IMR-90 (cell line): ENCODE results near the gene RALGPS1. TPM values are rescaled to one million over a fixed set of nuclear protein-coding genes. Genes with fewer than 3 reads are reported as not detected.

Experiments
- ATAC-seq: fragments of 200-7000 bp; cut with Tn5 transposase; 2 replicates; pipeline ENCODE4 v1.9.1; 2020; ENCODE audit warnings: low read depth, mild to moderate bottlenecking, moderate library complexity
- BruUV-seq: library from RNA; stranded (reverse); fragments of 400-500 nt; replicated peaks from 2 replicates; lab custom pipeline; 2021; lab: Mats Ljungman, UMichigan
- CTCF ChIA-PET: fragments of 300-600 bp; formaldehyde crosslinking; extraction: SDS; loops from one replicate; lab custom pipeline; 2021; ENCODE audit warnings: antibody characterized with exemption; lab: Yijun Ruan, JAX
- POLR2A ChIA-PET: fragments of 300-600 bp; sonication (Branson Sonifier 250); formaldehyde crosslinking; loops from one replicate; lab custom pipeline; 2022; ENCODE audit warnings: antibody characterized with exemption; ENCODE audit not compliant: unreplicated experiment; lab: Charles Lee
- DNase-seq: peaks from one replicate; pipeline ENCODE4 v3.0.0; 2013
- H2AFZ ChIP-seq: replicated peaks from 2 replicates; pipeline ENCODE3; 2013; ENCODE audit warnings: low read length, mild to moderate bottlenecking; ENCODE audit not compliant: poor library complexity
- H2AK5ac ChIP-seq: 2 replicates; pipeline ENCODE4 v1.6.1; 2013; ENCODE audit warnings: low read depth, low read length, inconsistent platforms
- H2AK9ac ChIP-seq: replicated peaks from 2 replicates; pipeline ENCODE3; 2013; ENCODE audit warnings: mild to moderate bottlenecking, low read depth, low read length, moderate library complexity; ENCODE audit not compliant: poor library complexity
- H2BK120ac ChIP-seq: 2 replicates; pipeline ENCODE4 v1.6.1; 2013; ENCODE audit warnings: low read depth, low read length, inconsistent platforms
- H2BK15ac ChIP-seq: 3 replicates; pipeline ENCODE4 v1.6.1; 2013; ENCODE audit warnings: low read depth, low read length, inconsistent platforms
- H2BK20ac ChIP-seq: 2 replicates; pipeline ENCODE4 v1.6.1; 2013; ENCODE audit warnings: low read depth, mild to moderate bottlenecking, inconsistent platforms, low read length, moderate library complexity
- H2BK5ac ChIP-seq: 2 replicates; pipeline ENCODE4 v1.6.1; 2013; ENCODE audit warnings: mild to moderate bottlenecking, low read depth, low read length, inconsistent platforms; ENCODE audit not compliant: poor library complexity, severe bottlenecking
- H3K14ac ChIP-seq: replicated peaks from 2 replicates; pipeline ENCODE4 v1.6.1; 2013; ENCODE audit warnings: low read depth, low read length, inconsistent platforms
- H3K18ac ChIP-seq: 2 replicates; pipeline ENCODE4 v1.6.1; 2013; ENCODE audit warnings: low read depth, low read length, control low read depth
- H3K23ac ChIP-seq: 2 replicates; pipeline ENCODE4 v1.6.1; 2013; ENCODE audit warnings: low read depth, low read length, inconsistent platforms
- H3K27ac ChIP-seq: 2 replicates; pipeline ENCODE4 v1.5.1; 2013; ENCODE audit warnings: mild to moderate bottlenecking, control low read depth, low read length; ENCODE audit not compliant: insufficient read depth
- H3K27me3 ChIP-seq: 2 replicates; pipeline ENCODE4 v1.6.1; 2013; ENCODE audit warnings: low read length; ENCODE audit not compliant: control insufficient read depth, insufficient read depth
- H3K36me3 ChIP-seq: 2 replicates; pipeline ENCODE4 v1.6.1; 2013; ENCODE audit warnings: low read length, mixed read lengths; ENCODE audit not compliant: control insufficient read depth, insufficient read depth
- H3K4ac ChIP-seq: 2 replicates; pipeline ENCODE4 v1.6.1; 2013; ENCODE audit warnings: low read depth, low read length, inconsistent platforms
- H3K4me1 ChIP-seq: 2 replicates; pipeline ENCODE4 v1.6.1; 2013; ENCODE audit warnings: low read length, mixed read lengths; ENCODE audit not compliant: control insufficient read depth, insufficient read depth
- H3K4me2 ChIP-seq: 2 replicates; pipeline ENCODE4 v1.6.1; 2013; ENCODE audit warnings: low read depth, mild to moderate bottlenecking, control low read depth, low read length, moderate library complexity
- H3K4me3 ChIP-seq: 2 replicates; pipeline ENCODE4 v1.5.1; 2013; ENCODE audit warnings: low read depth, mild to moderate bottlenecking, control low read depth, low read length, moderate library complexity; ENCODE audit not compliant: insufficient read depth
- H3K56ac ChIP-seq: 2 replicates; pipeline ENCODE4 v1.6.1; 2013; ENCODE audit warnings: low read length, inconsistent platforms; ENCODE audit not compliant: insufficient read depth; ENCODE audit errors: extremely low read depth
- H3K79me1 ChIP-seq, 2 experiments: 2 replicates each; pipeline ENCODE4 v1.6.1; 2013; ENCODE audit warnings: low read length in 2 of 2, inconsistent platforms in 1 of 2, low read depth in 1 of 2
- H3K9ac ChIP-seq: 2 replicates; pipeline ENCODE4 v1.6.1; 2013; ENCODE audit warnings: low read depth, low read length, control low read depth
- H3K9me1 ChIP-seq: 2 replicates; pipeline ENCODE4 v1.6.1; 2013; ENCODE audit warnings: low read length, inconsistent platforms; ENCODE audit not compliant: insufficient read depth
- H3K9me3 ChIP-seq: 2 replicates; pipeline ENCODE4 v1.6.1; 2013; ENCODE audit warnings: low read length; ENCODE audit not compliant: control insufficient read depth, insufficient read depth
- H4K20me1 ChIP-seq: 2 replicates; pipeline ENCODE4 v1.6.1; 2013; ENCODE audit warnings: low read length, inconsistent platforms; ENCODE audit not compliant: insufficient read depth
- H4K5ac ChIP-seq: 2 replicates; pipeline ENCODE4 v1.6.1; 2013; ENCODE audit warnings: mild to moderate bottlenecking, low read depth, low read length, control low read depth
- H4K8ac ChIP-seq, 2 experiments: 2 replicates each; pipeline ENCODE4 v1.6.1; 2013; ENCODE audit warnings: low read depth in 2 of 2, low read length in 2 of 2, control low read depth in 1 of 2, inconsistent platforms in 1 of 2
- H4K91ac ChIP-seq: 2 replicates; pipeline ENCODE4 v1.6.1; 2013; ENCODE audit warnings: low read depth, low read length, inconsistent platforms; ENCODE audit not compliant: insufficient read depth
- CEBPB ChIP-seq: IDR thresholded peaks from 2 replicates; pipeline ENCODE4 v1.6.1; 2012; ENCODE audit warnings: low read depth, low read length, improper control_type of control experiment
- CHD1 ChIP-seq: IDR thresholded peaks from 2 replicates; pipeline ENCODE4 v1.6.1; 2012; ENCODE audit warnings: low read depth, low read length, improper control_type of control experiment
- FOS ChIP-seq: fragments of 150-350 bp; IDR thresholded peaks from 2 replicates; pipeline ENCODE4 v1.6.1; 2016; ENCODE audit warnings: low read depth, low read length
- MAFK ChIP-seq: IDR thresholded peaks from 2 replicates; pipeline ENCODE4 v1.6.1; 2012; ENCODE audit warnings: low read depth, low read length, improper control_type of control experiment
- MAZ ChIP-seq: IDR thresholded peaks from 2 replicates; pipeline ENCODE4 v1.6.1; 2012; ENCODE audit warnings: low read depth, mild to moderate bottlenecking, low read length, improper control_type of control experiment, moderate library complexity, borderline replicate concordance
- NFE2L2 ChIP-seq: fragments of 150-350 bp; IDR thresholded peaks from 2 replicates; pipeline ENCODE4 v1.6.1; 2016; ENCODE audit warnings: low read depth, mild to moderate bottlenecking, low read length
- POLR2A ChIP-seq: IDR thresholded peaks from 2 replicates; pipeline ENCODE4 v1.6.1; 2012; ENCODE audit warnings: mild to moderate bottlenecking, low read depth, low read length
- RAD21 ChIP-seq: IDR thresholded peaks from 2 replicates; pipeline ENCODE4 v1.6.1; 2012; ENCODE audit warnings: low read length, improper control_type of control experiment
- RCOR1 ChIP-seq: IDR thresholded peaks from 2 replicates; pipeline ENCODE4 v1.6.1; 2012; ENCODE audit warnings: mild to moderate bottlenecking, low read length, improper control_type of control experiment; ENCODE audit not compliant: insufficient replicate concordance
- RFX5 ChIP-seq: IDR thresholded peaks from 2 replicates; pipeline ENCODE4 v1.8.0; 2012; ENCODE audit warnings: low read depth, mild to moderate bottlenecking, low read length, moderate library complexity
- WGBS, 2 experiments: methylation state at CpG; one replicate each; pipeline versions ENCODE4 v1.1.5 to v1.1.7; 2013; ENCODE audit warnings: missing lambda C conversion rate in 2 of 2; ENCODE audit not compliant: insufficient read length in 1 of 2; ENCODE audit errors: extremely low coverage in 2 of 2; 5-methylcytosine and 5-hydroxymethylcytosine counted together
- dilution Hi-C: fragments of 300-500 bp; cut with HindIII; formaldehyde crosslinking; loops from one replicate; pipeline ENCODE4 v1.14.3; 2018; ENCODE audit warnings: low sequenced_read_pairs; ENCODE audit not compliant: unreplicated experiment
- in situ Hi-C: fragments of 300-500 bp; cut with MboI; formaldehyde crosslinking; loops from 3 replicates; pipeline ENCODE4 v1.14.3; 2019; ENCODE audit warnings: low sequenced_read_pairs, inconsistent platforms, mixed read lengths
- intact Hi-C: fragments of 100-400 bp; cut with micrococcal nuclease; formaldehyde crosslinking; loops from 2 replicates; pipeline ENCODE4 v1.10.0; 2022
- polyA plus RNA-seq, 3 experiments: library from polyadenylated mRNA; depleted of rRNA; stranded (reverse); fragments of >200 nt; gene quantifications; 2 replicates each; pipeline ENCODE4 v1.2.3, GENCODE V29; 2012; ENCODE audit warnings: low replicate concordance in 1 of 3
- total RNA-seq: library from RNA; depleted of rRNA; stranded (reverse); fragments of >200 nt; gene quantifications from 2 replicates; pipeline ENCODE4 v1.2.3, GENCODE V29; 2012
- TF ChIP-seq, protein P1 (sequence below): conservative IDR thresholded peaks from 2 replicates; pipeline ENCODE4 v1.5.1; 2012; ENCODE audit warnings: mild to moderate bottlenecking, low read depth, low read length, improper control_type of control experiment
- TF ChIP-seq, protein P2 (sequence below): fragments of 150-350 bp; IDR thresholded peaks from 2 replicates; pipeline ENCODE4 v1.6.1; 2017; ENCODE audit warnings: mild to moderate bottlenecking, antibody characterized with exemption, low read length, low read depth

Gene RALGPS1
- total and polyA plus RNA-seq, 2 of the 4 experiments (the other 2 are of a cell fraction), result 0.90 to 2.8 TPM

DNA sequence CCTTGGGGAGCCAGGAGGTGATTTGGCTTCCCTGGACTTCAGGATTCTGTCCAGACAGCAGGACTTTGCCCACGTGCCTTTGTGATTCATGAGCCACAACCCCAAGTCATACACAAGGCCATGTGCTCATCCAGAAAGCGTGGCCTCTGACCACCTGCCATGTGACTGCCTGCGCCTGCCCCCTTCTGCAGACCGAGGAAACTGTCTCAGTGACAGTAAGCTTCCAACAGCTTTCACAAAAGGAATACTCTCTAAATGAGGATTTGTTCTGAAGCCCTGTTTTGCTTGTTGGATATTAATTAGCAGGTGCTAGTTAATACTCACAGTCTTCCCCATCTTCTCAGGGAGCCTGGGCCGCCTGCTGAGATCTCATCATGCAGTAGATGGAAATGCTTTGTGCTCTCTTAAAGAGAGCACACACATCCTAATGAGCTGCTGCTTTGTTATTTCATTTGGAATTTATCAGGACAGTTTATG is 244.8 kb downstream of the RALGPS1 start (continued):
- TF ChIP-seq MAFK (peak; percentile 35; the same call in 1 of the 2 replicates), CEBPB (no peak), POLR2A (no peak)

DNA sequence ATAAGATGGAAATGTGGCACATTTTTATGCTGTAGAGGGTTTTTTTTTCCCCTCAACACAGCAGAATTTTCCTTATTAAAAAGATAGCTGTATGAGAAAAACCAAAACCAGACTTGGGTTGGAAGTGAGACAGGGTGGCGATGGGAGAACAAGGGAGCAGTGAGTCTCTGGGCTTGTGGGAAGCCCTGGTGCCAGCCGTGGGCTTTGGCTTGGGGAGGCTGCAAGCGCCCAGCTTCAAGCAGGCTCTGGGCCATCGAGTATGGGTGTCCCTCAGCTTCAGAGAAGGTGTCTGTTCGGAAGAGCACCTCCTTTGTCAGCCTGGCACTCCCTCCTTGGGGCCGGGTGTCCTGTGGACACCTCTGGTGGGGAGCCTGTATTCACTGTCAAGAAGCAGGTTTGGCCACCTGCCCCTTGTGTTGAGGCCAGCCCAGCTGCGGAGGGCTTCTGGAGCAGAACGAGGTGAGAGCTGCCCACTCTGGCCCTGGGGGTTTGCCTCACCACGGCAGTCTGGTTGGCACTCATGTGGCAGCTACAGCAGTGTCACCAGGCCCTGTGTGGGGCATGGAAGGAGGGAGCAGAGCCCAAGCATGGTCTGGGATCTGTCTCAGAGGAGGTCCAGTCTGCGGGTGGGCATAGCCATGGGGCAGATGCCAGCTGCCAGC is 245.5 kb downstream of the RALGPS1 start:
- H3K27ac ChIP-seq, result peak overlapping the region; percentile 11; the same call in 1 of the 2 replicates
- H4K20me1 ChIP-seq, result no peaks in the 10 kb centered on the region
- peaks cover 21% of the 10 kb centered on the region for H3K4me1 ChIP-seq
- no peaks in the 10 kb centered on the region for H3K79me1 ChIP-seq
- peak overlapping the region; percentile 66 for H2AK5ac ChIP-seq
- peak overlapping the region; percentile 87 for H4K91ac ChIP-seq
- H3K18ac ChIP-seq, result peak overlapping the region; percentile 39
- H3K56ac ChIP-seq, result no peak overlapping the region
- in situ Hi-C loops, result no loop called here
- peak overlapping the region; percentile 46 for H2BK5ac ChIP-seq
- intact Hi-C loops, result loop anchor here (1.0 kb wide), 1 partner anchor 38 kb away; the partner anchor contains the start of gene ANGPTL2
- H3K27me3 ChIP-seq, result no peaks in the 10 kb centered on the region
- H3K36me3 ChIP-seq, result no peaks in the 10 kb centered on the region
- H2BK20ac ChIP-seq, result peak overlapping the region; percentile 64
- H3K4me3 ChIP-seq, result no peak overlapping the region
- peak overlapping the region; percentile 51 for H3K14ac ChIP-seq
- peak overlapping the region; percentile 86; the same call in 2 of the 3 replicates for H2BK15ac ChIP-seq
- ChIA-PET CTCF (interaction anchor here (1.1 kb wide), 2 partner anchors 26 to 38 kb away, joined by 3 to 6 read pairs; partner anchors contain the start of gene ANGPTL2), POLR2A (interaction anchor here (0.5 kb wide), 2 partner anchors 12 to 886 kb away, joined by 3 to 6 read pairs; no protein-coding TSS in a partner anchor)
- H2AK9ac ChIP-seq, result peak overlapping the region; percentile 51
- H3K4ac ChIP-seq, result peak overlapping the region; percentile 66
- 81% methylated on average over 8 of the region's 10 CpGs; no CpG with 5 or more reads in 1 of the 2 experiments for WGBS, 2 experiments
- peak overlapping the region; percentile 23 to 38; a peak in 2 of 4 replicates for H4K8ac ChIP-seq
- DNase-seq, result no peak
- H2BK120ac ChIP-seq, result peak overlapping the region; percentile 70
- peak overlapping the region; percentile 4 for H2AFZ ChIP-seq
- no peak overlapping the region for H3K4me2 ChIP-seq
- no peaks in the 10 kb centered on the region for H3K9me3 ChIP-seq
- no peak for ATAC-seq
- H4K5ac ChIP-seq, result peak overlapping the region; percentile 84
- H3K9ac ChIP-seq, result no peak overlapping the region
- TF ChIP-seq RFX5, result no peak
- no peak for TF ChIP-seq POLR2A
- no peak for TF ChIP-seq MAFK
- TF ChIP-seq NFE2L2, result no peak
- TF ChIP-seq, protein P1, sequence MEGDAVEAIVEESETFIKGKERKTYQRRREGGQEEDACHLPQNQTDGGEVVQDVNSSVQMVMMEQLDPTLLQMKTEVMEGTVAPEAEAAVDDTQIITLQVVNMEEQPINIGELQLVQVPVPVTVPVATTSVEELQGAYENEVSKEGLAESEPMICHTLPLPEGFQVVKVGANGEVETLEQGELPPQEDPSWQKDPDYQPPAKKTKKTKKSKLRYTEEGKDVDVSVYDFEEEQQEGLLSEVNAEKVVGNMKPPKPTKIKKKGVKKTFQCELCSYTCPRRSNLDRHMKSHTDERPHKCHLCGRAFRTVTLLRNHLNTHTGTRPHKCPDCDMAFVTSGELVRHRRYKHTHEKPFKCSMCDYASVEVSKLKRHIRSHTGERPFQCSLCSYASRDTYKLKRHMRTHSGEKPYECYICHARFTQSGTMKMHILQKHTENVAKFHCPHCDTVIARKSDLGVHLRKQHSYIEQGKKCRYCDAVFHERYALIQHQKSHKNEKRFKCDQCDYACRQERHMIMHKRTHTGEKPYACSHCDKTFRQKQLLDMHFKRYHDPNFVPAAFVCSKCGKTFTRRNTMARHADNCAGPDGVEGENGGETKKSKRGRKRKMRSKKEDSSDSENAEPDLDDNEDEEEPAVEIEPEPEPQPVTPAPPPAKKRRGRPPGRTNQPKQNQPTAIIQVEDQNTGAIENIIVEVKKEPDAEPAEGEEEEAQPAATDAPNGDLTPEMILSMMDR, result no peak
- no peak for TF ChIP-seq CHD1
- TF ChIP-seq, protein P2, sequence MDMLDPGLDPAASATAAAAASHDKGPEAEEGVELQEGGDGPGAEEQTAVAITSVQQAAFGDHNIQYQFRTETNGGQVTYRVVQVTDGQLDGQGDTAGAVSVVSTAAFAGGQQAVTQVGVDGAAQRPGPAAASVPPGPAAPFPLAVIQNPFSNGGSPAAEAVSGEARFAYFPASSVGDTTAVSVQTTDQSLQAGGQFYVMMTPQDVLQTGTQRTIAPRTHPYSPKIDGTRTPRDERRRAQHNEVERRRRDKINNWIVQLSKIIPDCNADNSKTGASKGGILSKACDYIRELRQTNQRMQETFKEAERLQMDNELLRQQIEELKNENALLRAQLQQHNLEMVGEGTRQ, result no peak
- TF ChIP-seq FOS, result no peak
- no peak for TF ChIP-seq CEBPB
- TF ChIP-seq RAD21, result no peak
- no peak for TF ChIP-seq MAZ
- no peak for TF ChIP-seq RCOR1
- H3K23ac ChIP-seq, result peak overlapping the region; percentile 37; the same call in 1 of the 2 replicates
- no TSS peak for BruUV-seq
- H3K9me1 ChIP-seq, result peaks cover 28% of the 10 kb centered on the region
- dilution Hi-C loops, result no loop called here
